ENCODE measurements around the gene EDIL3. TPM values are rescaled to one million over a fixed set of nuclear protein-coding genes. Genes with fewer than 3 reads are reported as not detected.

EDIL3 gene
- total RNA-seq, 1 experiment from 2014 or later, result 17.6 TPM

- Histone ChIP-seq H3K36me3 (ENCODE audit: control insufficient read depth, insufficient read depth, low read length) (no peaks in the 10 kb centered on the region), H3K27ac (ENCODE audit: low read length) (no peak overlapping the region), H3K9me3 (ENCODE audit: control insufficient read depth, insufficient read depth, low read depth, low read length) (no peaks in the 10 kb centered on the region), H3K4me1 (ENCODE audit: control insufficient read depth, insufficient read depth, low read length) (no peaks in the 10 kb centered on the region), H3K27me3 (ENCODE audit: control insufficient read depth, insufficient read depth, low read length) (no peaks in the 10 kb centered on the region), H3K4me3 (ENCODE audit: low read depth in 2 of 2, low read length in 2 of 2) (no peak overlapping the region)
- in situ Hi-C loops (cut with HindIII; ENCODE audit: low pct_unique_long_range_greater_than_20kb, low sequenced_read_pairs) (no loop called here), intact Hi-C loops (cut with micrococcal nuclease; ENCODE audit: unreplicated experiment) (no loop called here)
- ChIA-PET CTCF (no interaction called here), POLR2A (no interaction called here)
- DNase-seq (ENCODE audit: low read depth, low spot score) (no peak), ATAC-seq (no peak)
- TF ChIP-seq POLR2AphosphoS5 (IDR thresholded peaks at IDR 0.05; ENCODE audit: low read depth, low read length) (no peak), SIN3A (IDR thresholded peaks at IDR 0.05; ENCODE audit: borderline replicate concordance, insufficient read depth, low read depth, low read length) (no peak), CTCF (IDR thresholded peaks at IDR 0.05) (no peak), TCF7L2 (IDR thresholded peaks at IDR 0.05; ENCODE audit: low read depth, low read length) (no peak), REST (IDR thresholded peaks at IDR 0.05; ENCODE audit: insufficient read depth in 1 of 2, low read depth in 2 of 2, low read length in 1 of 2) (no peak)
- no TSS peak for BruUV-seq (replicated peaks)
Observed at GRCh38 chr5:84344788-84345187, 39.9 kb downstream of the EDIL3 start.

- Histone ChIP-seq H3K27ac (ENCODE audit: low read length) (no peak overlapping the region), H3K36me3 (ENCODE audit: control insufficient read depth, insufficient read depth, low read length) (no peaks in the 10 kb centered on the region), H3K27me3 (ENCODE audit: control insufficient read depth, insufficient read depth, low read length) (no peaks in the 10 kb centered on the region), H3K4me1 (ENCODE audit: control insufficient read depth, insufficient read depth, low read length) (no peaks in the 10 kb centered on the region), H3K4me3 (ENCODE audit: low read depth in 2 of 2, low read length in 2 of 2) (no peak overlapping the region), H3K9me3 (ENCODE audit: control insufficient read depth, insufficient read depth, low read depth, low read length) (no peaks in the 10 kb centered on the region)
- ChIA-PET POLR2A (no interaction called here), CTCF (no interaction called here)
- in situ Hi-C loops (cut with HindIII; ENCODE audit: low pct_unique_long_range_greater_than_20kb, low sequenced_read_pairs), result no loop called here
- BruUV-seq (replicated peaks), result no TSS peak
- intact Hi-C loops (cut with micrococcal nuclease; ENCODE audit: unreplicated experiment), result no loop called here
- ATAC-seq, result no peak
- TF ChIP-seq SIN3A (IDR thresholded peaks at IDR 0.05; ENCODE audit: borderline replicate concordance, insufficient read depth, low read depth, low read length) (no peak), POLR2AphosphoS5 (IDR thresholded peaks at IDR 0.05; ENCODE audit: low read depth, low read length) (no peak), CTCF (IDR thresholded peaks at IDR 0.05) (no peak), TCF7L2 (IDR thresholded peaks at IDR 0.05; ENCODE audit: low read depth, low read length) (no peak), REST (IDR thresholded peaks at IDR 0.05; ENCODE audit: insufficient read depth in 1 of 2, low read depth in 2 of 2, low read length in 1 of 2) (no peak)
- DNase-seq (ENCODE audit: low read depth, low spot score), result no peak
Observed at GRCh38 chr5:84343171-84343570, 41.5 kb downstream of the EDIL3 start.
